Pons (tissue), 1 donor: ENCODE results near the gene NACC2.
A peak's percentile ranks its signal among the peaks of the same experiment; 100 is the strongest.

Experiments
- DNase-seq: peaks from one replicate; pipeline ENCODE4 v3.0.0-alpha.2; 2016; ENCODE audit warnings: low spot score

The NACC2 gene

DNA sequence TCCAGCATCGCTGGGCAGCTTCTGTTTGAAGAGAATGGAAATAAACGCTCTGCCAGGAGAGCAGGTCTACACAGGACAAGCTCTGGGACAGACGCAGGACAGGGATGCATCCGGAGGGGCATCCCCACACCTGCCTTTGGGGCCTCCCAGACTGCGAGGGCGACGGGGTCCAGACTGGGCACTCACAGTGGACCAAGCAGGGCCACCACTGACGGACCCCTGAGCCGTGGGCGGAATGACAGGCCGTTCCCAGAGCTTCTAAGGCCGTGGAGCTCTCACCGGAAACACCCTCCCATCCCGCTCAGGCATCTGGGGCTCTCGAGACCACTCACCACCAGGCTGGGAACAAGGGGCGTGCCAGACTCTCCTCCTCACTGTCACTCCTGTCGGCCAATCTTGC lies 34.1 kb upstream of the NACC2 start:
- no peak for DNase-seq

GRCh38 chr9:136128436-136128835 lies 33.3 kb upstream of the NACC2 start:
- DNase-seq = no peak

- DNase-seq = no peak
Measured at GRCh38 chr9:136127313-136127712, 32.2 kb upstream of the NACC2 start.

GRCh38 chr9:136124976-136125692 lies 30.0 kb upstream of the NACC2 start:
- DNase-seq = no peak

GRCh38 chr9:136122425-136123383 lies 27.6 kb upstream of the NACC2 start:
- peak; percentile 52 for DNase-seq

GRCh38 chr9:136121801-136122200 lies 26.7 kb upstream of the NACC2 start:
- no peak for DNase-seq

DNA sequence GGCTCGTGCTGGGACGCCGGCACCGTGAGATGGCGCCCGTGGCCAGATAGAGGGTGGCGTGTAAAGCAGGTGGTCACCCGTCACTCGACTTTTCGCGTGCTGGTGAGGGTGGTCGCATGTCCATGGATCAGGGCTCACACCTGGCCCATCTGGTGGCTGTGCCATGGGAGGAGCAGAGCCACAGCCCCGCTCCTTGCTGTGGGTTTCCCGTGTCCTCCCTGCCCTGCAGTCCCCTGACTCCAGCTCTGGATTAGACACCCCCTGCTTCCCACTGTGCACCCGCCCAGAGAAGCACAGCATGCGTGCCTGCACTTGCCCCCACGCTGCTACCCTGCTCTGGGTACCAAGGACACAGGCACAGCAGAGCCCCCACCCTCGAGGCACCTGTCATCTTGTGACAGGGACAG lies 25.4 kb upstream of the NACC2 start:
- DNase-seq = no peak

GRCh38 chr9:136119883-136120393 lies 24.8 kb upstream of the NACC2 start:
- no peak for DNase-seq

- no peak for DNase-seq
Measured at GRCh38 chr9:136119061-136119882, 24.2 kb upstream of the NACC2 start.

DNA sequence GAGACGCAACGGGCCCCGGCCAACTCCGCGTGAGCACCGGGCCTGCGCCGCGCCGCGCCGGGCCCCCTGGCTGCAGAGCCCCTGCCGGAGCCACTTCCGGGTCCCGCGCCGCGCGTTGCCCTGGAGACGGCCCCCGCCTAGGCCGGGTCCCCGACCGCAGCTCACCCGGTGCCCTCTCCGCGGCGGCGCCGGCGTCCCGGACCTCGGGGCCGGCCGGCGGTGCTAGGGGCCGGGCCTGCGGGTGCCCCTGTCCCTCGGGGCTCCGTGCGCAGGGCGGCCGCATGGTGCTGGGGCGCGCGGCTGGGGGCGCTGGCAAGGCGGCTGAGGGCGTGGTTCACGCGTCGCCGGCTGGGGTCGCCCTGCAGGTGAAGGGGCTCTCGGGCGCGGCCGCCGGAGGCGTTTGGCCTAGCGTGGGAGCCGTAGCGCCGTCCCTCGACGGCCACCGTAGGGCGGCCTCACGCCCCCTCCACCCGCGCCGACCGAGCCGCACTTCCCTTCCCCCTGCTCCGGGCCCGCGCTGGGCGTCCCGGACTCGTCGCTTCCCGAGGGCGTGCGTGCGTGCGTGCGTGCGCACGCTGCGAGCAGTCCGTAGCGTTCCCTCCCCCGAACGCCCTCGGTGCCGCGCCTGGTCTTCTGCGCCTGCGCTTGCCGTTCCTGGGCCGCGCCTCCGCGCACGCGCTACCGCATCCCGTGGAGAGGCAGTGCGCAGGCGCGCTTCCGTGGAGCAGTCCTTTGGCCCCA lies 23.4 kb upstream of the NACC2 start, which contains the start of gene TMEM250:
Gene TMEM250 (minus strand): TSS at position 556 of the 741 bp plus-strand sequence. CDS start 1,975 bp downstream, outside the sequence.
- DNase-seq = peak; percentile 92

GRCh38 chr9:136117916-136118319 lies 22.8 kb upstream of the NACC2 start:
- DNase-seq = no peak

- DNase-seq = no peak
Measured at GRCh38 chr9:136117291-136117915, 22.3 kb upstream of the NACC2 start.

DNA sequence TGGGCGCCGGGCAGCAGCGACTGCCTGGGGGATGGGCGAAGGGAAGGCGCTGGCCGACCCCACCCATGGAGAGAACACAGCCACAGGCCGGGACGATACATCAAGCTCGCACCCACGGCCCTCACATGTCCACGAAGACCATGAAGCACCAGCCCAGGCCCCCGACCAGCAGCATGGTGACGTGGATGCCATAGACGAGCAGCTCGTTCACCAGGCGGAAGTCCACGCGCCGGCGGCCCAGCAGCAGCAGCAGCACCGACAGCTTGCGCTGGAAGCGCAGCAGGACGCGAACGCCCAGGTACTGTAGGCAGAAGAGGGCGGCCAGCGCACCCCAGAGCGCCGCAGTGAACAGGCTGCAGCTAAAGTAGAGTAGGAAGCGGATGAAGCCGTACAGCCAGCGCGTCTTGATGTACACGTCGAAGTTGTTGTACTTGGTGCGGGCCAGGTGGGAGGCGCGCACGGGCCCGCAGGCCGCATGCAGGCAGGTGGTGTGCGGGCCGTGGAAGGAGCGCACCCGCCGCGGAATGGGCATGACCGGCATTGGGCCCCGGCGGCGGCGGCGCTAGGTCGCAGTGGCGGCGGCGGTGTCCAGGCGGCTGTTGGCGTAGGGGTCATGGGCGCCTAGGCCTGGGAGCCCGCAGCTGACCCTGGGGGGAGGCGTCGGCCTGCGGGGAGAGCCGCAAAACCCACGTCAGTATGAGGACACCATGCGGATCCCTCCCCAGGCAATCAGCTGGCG lies 21.4 kb upstream of the NACC2 start:
- no peak for DNase-seq

- no peak for DNase-seq
Measured at GRCh38 chr9:136115641-136116359, 20.7 kb upstream of the NACC2 start.

DNA sequence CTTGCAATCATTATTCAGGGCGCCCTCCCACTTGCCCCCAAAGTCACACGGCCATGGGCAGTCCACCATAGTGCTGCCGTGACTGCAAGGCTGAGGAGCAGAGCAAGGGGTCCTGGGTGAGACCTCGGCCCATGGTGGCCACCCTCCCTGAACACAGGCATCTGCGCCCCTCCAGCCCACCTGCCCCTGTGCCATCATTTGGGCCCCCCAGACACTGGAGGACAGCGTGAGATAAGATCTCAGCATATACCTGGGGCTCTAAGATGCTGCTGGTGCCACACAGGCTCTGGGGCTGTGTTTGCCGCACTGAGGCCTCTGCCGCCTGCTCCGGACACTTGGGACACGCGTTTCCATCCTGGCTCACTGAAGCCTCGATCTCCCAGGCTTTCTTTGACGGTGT lies 20.1 kb upstream of the NACC2 start:
- no peak for DNase-seq

DNA sequence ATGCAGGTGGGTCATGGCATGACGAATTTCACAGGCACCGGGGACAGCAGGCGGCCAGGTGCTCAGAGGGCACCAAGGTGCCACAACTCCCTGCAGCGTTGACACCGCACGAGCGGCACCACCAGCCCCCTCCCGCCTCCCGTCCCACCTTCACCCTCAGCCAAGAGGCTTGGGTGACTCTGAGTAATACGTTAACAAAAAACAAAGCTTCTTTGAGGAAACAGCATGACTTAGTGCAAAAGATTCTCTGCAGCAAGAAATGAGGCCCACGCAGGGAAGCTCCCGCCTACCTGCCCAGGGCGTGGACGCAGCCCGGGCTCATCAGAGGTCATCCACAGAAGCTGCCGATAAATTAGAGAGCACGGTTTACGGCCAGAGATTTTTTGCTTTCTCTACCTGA lies 19.5 kb upstream of the NACC2 start:
- DNase-seq = no peak

DNA sequence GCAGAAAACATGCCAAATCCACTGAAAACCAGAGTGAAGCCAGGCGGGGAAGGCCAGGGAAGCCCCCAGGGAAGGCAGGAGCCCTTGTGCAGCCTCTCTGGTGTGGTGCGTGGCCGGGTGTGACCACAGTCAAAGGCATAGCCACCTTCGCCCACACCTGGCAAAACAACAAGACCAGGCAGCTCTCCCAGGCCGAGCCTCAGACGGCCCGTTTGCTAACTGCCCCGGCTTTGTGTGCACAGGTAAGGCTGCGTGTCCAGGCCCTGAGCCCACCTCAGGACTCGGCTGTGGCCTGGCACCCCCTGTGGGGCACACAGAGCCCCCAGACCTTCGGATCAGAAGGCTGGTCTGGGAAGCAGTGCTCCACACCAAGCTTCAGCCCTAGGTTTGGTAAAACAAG lies 17.5 kb upstream of the NACC2 start:
- no peak for DNase-seq

DNA sequence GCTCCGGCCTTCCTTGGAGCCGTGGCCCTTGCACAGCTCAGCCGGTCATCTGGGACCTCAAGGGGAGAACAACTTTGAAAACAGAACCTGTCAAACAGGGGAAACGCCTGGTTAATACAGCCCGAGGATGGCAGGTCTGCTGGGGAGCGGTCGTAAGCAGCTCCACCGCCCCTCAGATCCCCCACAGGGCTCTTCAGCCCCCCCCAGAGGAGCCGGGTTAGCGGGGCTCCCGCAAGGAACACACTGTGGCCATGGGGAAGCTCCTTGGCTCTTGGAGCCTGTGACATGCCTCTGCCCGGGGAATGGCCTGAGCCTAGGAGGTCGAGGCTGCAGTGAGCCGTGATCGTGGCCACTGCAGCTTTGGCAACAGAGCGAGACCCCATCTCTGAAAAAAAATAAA lies 16.8 kb upstream of the NACC2 start:
- DNase-seq = no peak

DNA sequence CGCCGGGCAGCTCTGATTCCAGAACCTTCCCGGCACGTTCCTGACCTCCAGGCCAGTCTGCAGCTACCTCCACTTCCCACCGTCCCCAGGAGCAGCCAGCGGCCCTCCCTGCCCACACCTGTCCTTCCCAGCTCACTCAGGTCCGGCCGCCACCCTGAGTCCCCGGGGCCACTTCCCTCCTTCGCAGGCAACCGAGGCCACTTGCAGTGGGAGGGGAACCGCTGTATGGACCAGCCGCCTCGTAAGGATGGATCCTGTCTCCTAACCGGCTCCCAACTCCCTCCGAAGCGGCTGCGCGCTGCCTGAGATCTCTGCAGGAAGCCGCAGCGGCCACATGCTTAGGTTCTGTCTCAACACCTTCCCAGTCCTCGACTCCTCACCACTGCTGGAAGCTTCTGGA lies 16.1 kb upstream of the NACC2 start:
- no peak for DNase-seq
